Activated B cell treated with CpG ODN at 0.5 μM for 24 hours (primary cell): ENCODE measurements around the gene PMVK. TPM values are rescaled to one million over a fixed set of nuclear protein-coding genes. Genes with fewer than 3 reads are reported as not detected.
A peak's percentile ranks its signal among the peaks of the same experiment; 100 is the strongest.

ENCODE experiments used
- ATAC-seq: fragments of 200-7000 bp; cut with Tn5 transposase; one replicate; pipeline ENCODE4 v1.10.0; 2021; ENCODE audit warnings: low read depth, mild to moderate bottlenecking, moderate library complexity
- CTCF ChIA-PET: fragments of 350-600 bp; sonication (Branson Sonifier 250); formaldehyde crosslinking; loops from one replicate; lab custom pipeline; 2021; ENCODE audit warnings: antibody characterized with exemption; lab: Charles Lee
- POLR2A ChIA-PET: fragments of 350-600 bp; sonication (Branson Sonifier 250); formaldehyde crosslinking; loops from one replicate; lab custom pipeline; 2021; ENCODE audit warnings: antibody characterized with exemption; lab: Charles Lee
- DNase-seq: peaks from one replicate; pipeline ENCODE4 v3.0.0; 2022
- H3K27ac Mint-ChIP-seq: one replicate; pipeline ENCODE4 v1.8.0; 2020; ENCODE audit warnings: mixed read lengths
- H3K27me3 Mint-ChIP-seq: one replicate; pipeline ENCODE4 v1.8.0; 2021; ENCODE audit warnings: mixed read lengths
- H3K36me3 Mint-ChIP-seq: one replicate; pipeline ENCODE4 v1.8.0; 2021; ENCODE audit warnings: low read depth, mixed read lengths
- H3K4me1 Mint-ChIP-seq: one replicate; pipeline ENCODE4 v1.8.0; 2021; ENCODE audit warnings: mixed read lengths
- H3K4me3 Mint-ChIP-seq: one replicate; pipeline ENCODE4 v1.8.0; 2020; ENCODE audit warnings: mild to moderate bottlenecking, mixed read lengths
- H3K9me3 Mint-ChIP-seq: one replicate; pipeline ENCODE4 v1.8.0; 2020; ENCODE audit warnings: mixed read lengths
- CTCF ChIP-seq: fragments of 200-600 bp; IDR thresholded peaks from one replicate; pipeline ENCODE4 v1.8.0; 2022; ENCODE audit warnings: antibody characterized with exemption, mild to moderate bottlenecking
- intact Hi-C: fragments of 100-400 bp; cut with micrococcal nuclease; formaldehyde crosslinking; loops from one replicate; pipeline ENCODE4 v1.15.1; 2024
- total RNA-seq: library from RNA; stranded (reverse); gene quantifications from 2 replicates; pipeline ENCODE4 v1.2.3, GENCODE V29; 2022

Gene PMVK
- total RNA-seq, 1 donor from 2014 or later, result 24.6 TPM

GRCh38 chr1:154958681-154959425 is 22.3 kb upstream of the PMVK start:
- H3K27ac Mint-ChIP-seq, result no peak overlapping the region
- peaks cover 71% of the 10 kb centered on the region for H3K4me1 Mint-ChIP-seq
- ChIA-PET CTCF (interaction anchor here (0.8 to 1.1 kb wide), 2 partner anchors 58 to 92 kb away, joined by 3 to 5 read pairs; partner anchors contain the start of gene ADAM15), POLR2A (interaction anchor here (0.5 to 3.0 kb wide), 3 partner anchors 14 to 70 kb away, joined by 3 to 53 read pairs (median 21); partner anchors contain the start of genes CKS1B, PMVK and SHC1)
- no peak for TF ChIP-seq CTCF
- intact Hi-C loops, result loop anchor here (5.0 kb wide), 1 partner anchor 402 kb away; the partner anchor contains the start of gene UBE2Q1
- no peak for ATAC-seq
- no peaks in the 10 kb centered on the region for H3K9me3 Mint-ChIP-seq
- no peak overlapping the region for H3K4me3 Mint-ChIP-seq
- no peak for DNase-seq
- no peaks in the 10 kb centered on the region for H3K27me3 Mint-ChIP-seq
- H3K36me3 Mint-ChIP-seq, result peaks cover 33% of the 10 kb centered on the region

GRCh38 chr1:154958036-154958435 is 21.5 kb upstream of the PMVK start:
- H3K27me3 Mint-ChIP-seq, result no peaks in the 10 kb centered on the region
- H3K4me1 Mint-ChIP-seq, result peaks cover 72% of the 10 kb centered on the region
- ChIA-PET POLR2A (no interaction called here), CTCF (interaction anchor here (1.1 kb wide), 1 partner anchor 59 kb away, joined by 5 read pairs; no protein-coding TSS in a partner anchor)
- no peak for DNase-seq
- no peak overlapping the region for H3K4me3 Mint-ChIP-seq
- intact Hi-C loops, result loop anchor here (5.0 kb wide), 1 partner anchor 401 kb away; the partner anchor contains the start of gene UBE2Q1
- H3K27ac Mint-ChIP-seq, result no peak overlapping the region
- H3K9me3 Mint-ChIP-seq, result no peaks in the 10 kb centered on the region
- no peak for ATAC-seq
- no peak for TF ChIP-seq CTCF
- H3K36me3 Mint-ChIP-seq, result peaks cover 25% of the 10 kb centered on the region

- DNase-seq, result no peak
- intact Hi-C loops, result loop anchor here (5.0 kb wide), 1 partner anchor 400 kb away; the partner anchor contains the start of gene UBE2Q1
- Mint-ChIP-seq H3K9me3 (no peaks in the 10 kb centered on the region), H3K27me3 (no peaks in the 10 kb centered on the region), H3K4me3 (no peak overlapping the region), H3K27ac (no peak overlapping the region), H3K4me1 (peaks cover 72% of the 10 kb centered on the region), H3K36me3 (peaks cover 23% of the 10 kb centered on the region)
- ChIA-PET POLR2A (interaction anchor here (0.7 to 2.1 kb wide), 2 partner anchors 17 to 21 kb away, joined by 3 to 22 read pairs; partner anchors contain the start of genes CKS1B and PMVK), CTCF (interaction anchor here (0.8 to 1.4 kb wide), 2 partner anchors 42 to 397 kb away, joined by 3 to 7 read pairs; no protein-coding TSS in a partner anchor)
- ATAC-seq, result no peak
- TF ChIP-seq CTCF, result no peak
These were observed 20.7 kb upstream of the PMVK start for GRCh38 chr1:154957091-154957657.

GRCh38 chr1:154956544-154956941 is 20.0 kb upstream of the PMVK start:
- Mint-ChIP-seq H3K36me3 (peaks cover 22% of the 10 kb centered on the region), H3K27ac (peak overlapping the region; percentile 93), H3K27me3 (no peaks in the 10 kb centered on the region), H3K4me3 (peak overlapping the region; percentile 91), H3K9me3 (no peaks in the 10 kb centered on the region), H3K4me1 (peaks cover 77% of the 10 kb centered on the region)
- TF ChIP-seq CTCF, result no peak
- POLR2A ChIA-PET, result interaction anchor here (1.0 to 6.8 kb wide), 11 partner anchors 10 to 571 kb away, joined by 3 to 52 read pairs (median 7); partner anchors contain the start of genes CKS1B, FLAD1, KCNN3 and PMVK
- no peak for ATAC-seq
- no peak for DNase-seq
- intact Hi-C loops, result loop anchor here (1.0 to 5.0 kb wide), 2 partner anchors 19 to 399 kb away; partner anchors contain the start of gene UBE2Q1
- CTCF ChIA-PET, result interaction anchor here (0.8 to 2.3 kb wide), 6 partner anchors 20 to 397 kb away, joined by 3 to 11 read pairs (median 6); partner anchors contain the start of genes ADAM15 and PMVK
